Fibroblast of the conjunctiva (primary cell): ENCODE measurements around the gene COL26A1.
A peak's percentile ranks its signal among the peaks of the same experiment; 100 is the strongest.
"Not testable (repeated sequence)": the region's sequence is repeated elsewhere in the genome, so short reads cannot be mapped to it uniquely, and the experiment has no call there.

Source experiments
- DNase-seq: peaks from one replicate; pipeline ENCODE4 v3.0.0-alpha.2; 2010; ENCODE audit warnings: low read depth

Gene COL26A1

DNA sequence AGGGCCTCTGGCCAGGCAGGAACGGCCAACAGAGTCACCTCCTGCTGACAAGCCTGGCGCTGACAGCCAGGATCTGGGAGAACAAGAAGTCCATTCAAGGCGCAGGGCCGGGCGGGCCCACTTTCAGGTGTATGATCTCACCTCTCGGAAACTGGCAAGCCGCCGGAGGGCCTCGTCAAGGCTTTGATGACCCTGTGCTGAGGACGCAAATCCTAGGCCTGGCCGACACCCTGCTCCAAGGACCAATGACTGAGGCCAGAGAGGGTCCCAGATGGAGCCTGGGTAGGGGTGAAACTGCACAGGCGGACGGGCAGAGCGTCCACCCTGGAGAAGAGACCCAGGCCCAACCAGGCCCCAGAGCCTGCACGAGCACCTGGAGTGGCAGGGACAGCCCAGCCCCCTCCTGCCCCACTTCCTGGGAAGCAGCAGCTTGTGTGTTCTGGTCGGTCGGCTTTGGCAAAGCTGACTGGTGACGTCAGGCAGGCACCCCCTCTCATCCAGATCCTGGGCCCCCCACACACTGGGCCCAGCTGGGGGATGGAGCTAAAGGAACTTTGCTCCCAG lies 235.8 kb downstream of the COL26A1 start:
- DNase-seq: no peak

DNA sequence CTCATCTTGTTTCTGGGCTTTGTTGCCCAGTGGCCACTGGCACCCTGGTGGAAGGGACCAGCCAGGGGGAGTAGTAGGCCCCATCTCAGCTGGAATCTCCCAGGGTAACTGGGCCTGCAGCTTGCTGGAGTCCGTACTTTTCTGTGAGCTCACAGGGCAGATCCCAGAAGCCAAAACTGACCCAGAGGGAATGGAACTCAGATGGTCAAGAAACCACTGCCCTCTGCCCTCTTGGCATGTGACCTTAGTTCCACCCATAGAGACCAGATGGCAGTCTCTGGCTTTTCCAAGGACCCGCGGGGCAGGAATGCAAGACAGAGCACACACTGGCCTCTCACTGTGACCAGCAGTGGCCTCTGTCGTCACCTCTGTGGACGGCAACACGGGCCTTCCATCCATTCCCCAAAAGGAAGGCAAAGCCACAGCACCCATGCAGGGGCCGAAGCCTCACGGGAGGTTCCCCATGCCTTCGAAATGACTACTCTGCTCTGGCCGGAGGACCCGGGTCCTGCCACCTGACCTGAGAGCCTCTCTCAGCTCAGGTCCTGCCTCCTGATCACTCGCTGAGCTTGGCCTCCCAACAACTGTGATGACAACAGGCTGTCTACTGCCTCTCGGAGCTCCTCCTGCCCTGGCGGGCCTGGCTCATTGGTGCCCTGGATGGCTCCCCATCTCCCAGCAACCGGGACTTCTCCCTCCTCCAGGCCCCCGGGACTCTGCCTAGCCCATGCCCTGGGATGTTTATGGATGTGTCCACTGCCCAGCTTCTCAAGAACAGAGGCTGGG lies 236.5 kb downstream of the COL26A1 start:
- no peak for DNase-seq

DNA sequence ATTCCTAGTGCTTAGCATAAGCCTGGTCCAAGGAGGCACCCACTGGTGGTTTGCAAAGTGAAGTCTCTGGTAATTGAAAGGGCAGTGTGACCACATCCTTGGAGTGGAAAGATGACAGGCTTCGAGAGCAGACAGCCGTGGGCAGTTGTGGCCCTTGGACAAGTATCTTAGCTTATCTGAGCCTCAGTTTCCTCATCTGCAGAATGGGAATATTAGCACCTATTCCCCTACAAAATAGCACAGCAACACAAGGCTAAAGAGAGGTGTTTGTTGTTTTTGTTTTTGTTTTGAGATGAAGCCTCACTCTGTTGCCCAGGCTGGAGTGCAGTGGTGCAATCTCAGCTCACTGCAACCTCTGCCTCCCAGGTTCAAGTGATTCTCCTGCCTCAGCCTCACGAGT lies 237.1 kb downstream of the COL26A1 start:
- DNase-seq: no peak

DNA sequence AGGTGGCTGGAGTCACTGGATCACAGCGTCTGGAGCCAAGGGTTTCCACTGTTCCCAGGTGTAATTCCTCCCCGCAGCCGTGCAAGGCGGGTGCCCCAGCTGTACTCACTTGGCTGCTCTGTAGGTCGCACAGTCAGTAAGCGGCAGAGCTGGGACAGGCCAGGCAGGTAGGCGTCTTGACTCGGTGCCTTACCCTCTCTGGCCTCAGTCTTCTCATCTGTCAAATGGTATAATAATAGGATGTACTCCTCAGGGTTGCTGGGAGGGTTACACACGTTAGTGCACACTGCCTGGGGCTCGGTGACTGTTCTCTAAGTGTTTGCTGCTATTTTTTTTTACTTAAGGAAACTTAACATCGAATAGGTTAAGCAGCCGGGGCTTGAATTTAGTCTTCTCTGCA lies 239.4 kb downstream of the COL26A1 start:
- no peak for DNase-seq

DNA sequence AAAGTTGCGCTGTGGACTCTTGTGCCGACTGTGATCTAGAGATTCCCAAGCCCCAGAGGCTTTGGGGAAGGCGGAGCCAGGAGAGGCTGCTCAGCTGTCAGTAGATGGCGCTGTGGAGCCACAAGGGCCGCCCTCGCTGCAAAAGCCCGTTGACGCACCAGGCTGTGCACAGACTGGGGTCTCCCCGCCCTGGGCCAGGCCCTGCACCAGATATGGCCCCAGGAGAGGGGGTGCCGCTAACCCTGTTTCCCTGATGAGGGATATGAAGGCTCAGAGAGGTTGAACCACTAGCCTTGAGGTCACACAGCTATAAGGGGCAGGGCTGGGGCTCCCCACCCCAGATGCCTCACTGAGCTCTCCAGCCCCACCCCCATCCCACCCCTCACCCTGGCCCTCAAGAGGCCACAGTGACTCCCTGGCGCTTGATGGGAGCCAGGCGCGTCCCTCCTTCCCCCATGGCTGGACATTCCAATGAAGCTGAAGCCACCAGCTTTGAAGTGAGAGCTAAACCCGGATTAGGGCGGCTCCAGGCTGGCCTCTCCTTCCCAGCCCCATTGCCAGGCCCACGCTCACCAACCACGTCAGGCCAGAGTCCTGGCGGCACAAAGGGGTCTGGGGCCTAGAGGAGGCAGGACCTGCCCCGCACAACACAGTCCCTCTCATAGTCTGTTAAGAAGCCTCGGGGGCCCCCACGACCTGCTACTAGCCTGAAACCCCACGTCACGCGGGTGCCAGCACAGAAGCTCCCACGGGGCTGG lies 240.0 kb downstream of the COL26A1 start:
- DNase-seq: peak; percentile 47

DNA sequence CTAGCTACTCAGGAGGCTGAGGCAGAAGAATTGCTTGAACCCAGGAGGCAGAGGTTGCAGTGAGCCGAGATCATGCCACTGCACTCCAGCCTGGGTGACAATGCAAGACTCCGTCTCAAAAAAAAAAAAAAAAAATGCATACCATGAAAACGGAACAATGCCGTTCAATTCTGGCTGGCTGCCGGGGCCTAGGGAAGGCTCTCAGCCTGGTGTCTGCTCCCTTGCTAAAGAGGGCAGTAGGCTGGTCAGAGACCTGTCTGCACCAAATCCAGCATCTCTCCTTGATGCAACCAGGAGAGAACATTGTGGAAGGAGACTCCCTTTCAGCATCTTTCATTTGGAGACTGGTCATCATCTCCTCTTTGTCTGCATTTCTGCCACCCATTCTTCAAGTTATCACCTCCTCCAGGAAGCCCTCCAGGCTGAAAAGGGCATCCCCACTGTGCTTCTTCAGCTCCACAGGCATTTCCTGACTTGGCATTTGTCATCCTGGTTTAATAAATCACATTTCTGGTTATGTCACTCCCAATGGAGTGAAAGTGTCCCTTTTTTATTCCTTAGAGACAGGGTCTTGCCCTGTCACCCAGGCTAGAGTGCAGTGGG lies 241.8 kb downstream of the COL26A1 start:
- no peak for DNase-seq

DNA sequence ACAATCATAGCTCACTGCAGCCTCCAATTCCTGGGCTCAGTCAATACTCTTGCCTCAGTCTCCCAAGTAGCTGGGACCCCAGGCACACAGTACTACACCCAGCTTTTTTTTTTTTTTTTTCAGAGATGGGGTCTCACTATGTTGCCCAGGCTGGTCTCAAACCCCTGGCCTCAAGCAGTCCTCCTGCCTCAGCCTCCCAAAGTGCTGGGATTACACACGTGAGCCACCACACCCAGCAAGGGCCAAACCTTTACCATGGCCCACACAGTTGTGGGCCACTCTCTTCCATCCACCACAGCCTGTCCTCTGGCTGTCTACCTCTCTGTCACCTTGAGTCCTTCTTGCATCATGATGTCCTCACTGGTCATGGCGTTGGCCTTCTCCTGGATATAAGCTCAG lies 242.3 kb downstream of the COL26A1 start:
- DNase-seq: not testable (repeated sequence)

DNA sequence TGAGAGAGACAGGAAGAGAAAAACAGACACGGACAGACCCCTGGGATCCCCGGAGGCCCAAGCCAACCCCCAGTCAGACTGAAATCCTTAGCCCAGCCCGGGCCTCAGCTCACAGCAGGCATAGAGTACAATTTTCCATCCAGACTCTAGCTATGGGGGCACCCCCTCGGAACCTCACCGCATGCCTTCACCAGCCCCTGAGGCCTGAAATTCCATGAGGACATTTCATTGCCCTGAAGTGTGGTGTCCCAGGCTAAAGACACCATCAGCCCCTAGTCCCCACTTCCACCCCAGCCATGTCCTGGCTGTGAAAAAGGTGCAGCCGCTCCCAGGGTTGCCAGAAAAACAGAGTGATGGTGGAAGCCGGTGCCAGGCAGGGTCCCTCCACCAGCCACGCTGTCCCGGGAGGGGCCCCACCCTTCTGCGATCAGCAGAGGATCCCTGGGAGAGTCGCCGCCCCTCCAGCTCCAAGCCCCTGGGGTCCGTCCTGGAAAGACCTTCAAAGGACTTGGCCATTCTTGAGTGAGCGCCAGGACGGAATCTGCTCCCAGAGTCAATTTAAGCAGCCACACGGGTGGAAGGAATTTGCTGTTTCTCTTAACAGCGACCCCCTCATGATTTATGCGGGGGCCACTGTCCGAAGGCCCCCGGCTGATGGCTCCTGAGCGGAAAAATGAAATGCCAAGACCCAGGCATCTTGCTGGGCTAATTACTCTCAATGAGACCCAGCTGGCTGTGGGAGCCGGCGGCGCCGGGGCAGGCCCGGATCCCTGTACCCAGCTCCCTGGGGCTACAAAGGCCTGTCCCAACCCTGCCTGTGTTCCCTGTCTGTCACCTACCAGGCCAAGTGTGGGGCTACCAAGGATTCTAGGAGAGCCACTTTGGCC lies 243.2 kb downstream of the COL26A1 start:
- no peak for DNase-seq

DNA sequence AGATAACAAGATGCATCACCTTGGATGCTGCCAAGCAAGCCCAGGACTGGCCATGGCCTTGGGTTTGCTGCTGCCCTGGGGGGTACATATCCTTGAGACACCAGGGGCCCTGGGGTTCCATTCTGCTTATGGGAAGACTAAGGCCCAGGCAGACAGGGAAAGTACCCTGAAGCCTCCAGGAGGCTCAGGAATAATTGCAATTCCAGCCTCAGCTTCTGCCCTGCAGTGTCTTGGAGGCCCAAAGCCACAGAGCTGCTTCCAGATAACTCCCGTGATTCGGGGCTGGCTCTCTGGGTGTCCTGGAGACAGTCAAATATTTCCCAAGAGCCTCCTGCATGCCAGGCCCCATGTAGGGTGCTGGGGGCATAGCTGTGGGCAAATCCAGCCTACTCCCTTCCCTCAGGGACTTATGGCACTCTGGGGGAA lies 243.8 kb downstream of the COL26A1 start:
- no peak for DNase-seq
